NCI-H1417 (cell line): ENCODE measurements around the gene MEOX1.
"Not testable (repeated sequence)": the region's sequence is repeated elsewhere in the genome, so short reads cannot be mapped to it uniquely, and the experiment has no call there.

ENCODE experiments used
- DNase-seq, 3 experiments: peaks; one replicate each; lab custom pipeline; 2025; lab: John Stamatoyannopoulos, UW

The MEOX1 gene

GRCh38 chr17:43616852-43617251, 44.9 kb downstream of the MEOX1 start:
- no peak for DNase-seq

- DNase-seq = no peak
Measured at GRCh38 chr17:43616421-43616820, 45.3 kb downstream of the MEOX1 start.

GRCh38 chr17:43616029-43616351, 45.7 kb downstream of the MEOX1 start:
- no peak for DNase-seq

- no peak for DNase-seq
Measured at GRCh38 chr17:43615330-43616028, 46.2 kb downstream of the MEOX1 start.

GRCh38 chr17:43614561-43614960, 47.2 kb downstream of the MEOX1 start:
- peak in 1 of 3 experiments; percentile 29 for DNase-seq

GRCh38 chr17:43613917-43614316, 47.8 kb downstream of the MEOX1 start:
- no peak for DNase-seq

GRCh38 chr17:43612515-43612914, 49.2 kb downstream of the MEOX1 start:
- DNase-seq = no peak

- no peak for DNase-seq
Measured at GRCh38 chr17:43611230-43611969, 50.3 kb downstream of the MEOX1 start.

- no peak for DNase-seq
Measured at GRCh38 chr17:43609613-43610385, 51.9 kb downstream of the MEOX1 start.

- no peak for DNase-seq
Measured at GRCh38 chr17:43608313-43608712, 53.4 kb downstream of the MEOX1 start.

- DNase-seq = no peak
Measured at GRCh38 chr17:43604549-43604948, 57.2 kb downstream of the MEOX1 start.

GRCh38 chr17:43603321-43603720, 58.4 kb downstream of the MEOX1 start:
- DNase-seq = no peak

GRCh38 chr17:43602556-43602955, 59.2 kb downstream of the MEOX1 start:
- DNase-seq = not testable (repeated sequence)

GRCh38 chr17:43601280-43602039, 60.3 kb downstream of the MEOX1 start:
- no peak for DNase-seq

- no peak for DNase-seq
Measured at GRCh38 chr17:43599835-43600234, 61.9 kb downstream of the MEOX1 start.

- DNase-seq = no peak
Measured at GRCh38 chr17:43599046-43599395, 62.7 kb downstream of the MEOX1 start.

- DNase-seq = no peak
Measured at GRCh38 chr17:43598357-43599045, 63.2 kb downstream of the MEOX1 start.

GRCh38 chr17:43597624-43598356, 63.9 kb downstream of the MEOX1 start:
- no peak for DNase-seq

- DNase-seq = no peak
Measured at GRCh38 chr17:43595466-43595865, 66.3 kb downstream of the MEOX1 start.

GRCh38 chr17:43591779-43592562, 69.8 kb downstream of the MEOX1 start:
- DNase-seq = no peak
